DOHH2 (cell line): ENCODE measurements around the gene IGFL4.

Source experiments
- EZH2phosphoT487 ChIP-seq: fragments of 200-600 bp; sonication (generic); IDR thresholded peaks from 2 replicates; pipeline ENCODE4 v1.6.1; 2017; ENCODE audit warnings: borderline replicate concordance, mild to moderate bottlenecking, antibody characterized with exemption, low read length, moderate library complexity, mixed read lengths
- TF ChIP-seq, protein P1 (sequence below): fragments of 200-600 bp; sonication (generic); IDR thresholded peaks from one replicate; pipeline ENCODE4 v1.5.1; 2014; ENCODE audit warnings: antibody characterized with exemption, mild to moderate bottlenecking, low read depth, low read length; ENCODE audit not compliant: poor library complexity, severe bottlenecking

DNA sequence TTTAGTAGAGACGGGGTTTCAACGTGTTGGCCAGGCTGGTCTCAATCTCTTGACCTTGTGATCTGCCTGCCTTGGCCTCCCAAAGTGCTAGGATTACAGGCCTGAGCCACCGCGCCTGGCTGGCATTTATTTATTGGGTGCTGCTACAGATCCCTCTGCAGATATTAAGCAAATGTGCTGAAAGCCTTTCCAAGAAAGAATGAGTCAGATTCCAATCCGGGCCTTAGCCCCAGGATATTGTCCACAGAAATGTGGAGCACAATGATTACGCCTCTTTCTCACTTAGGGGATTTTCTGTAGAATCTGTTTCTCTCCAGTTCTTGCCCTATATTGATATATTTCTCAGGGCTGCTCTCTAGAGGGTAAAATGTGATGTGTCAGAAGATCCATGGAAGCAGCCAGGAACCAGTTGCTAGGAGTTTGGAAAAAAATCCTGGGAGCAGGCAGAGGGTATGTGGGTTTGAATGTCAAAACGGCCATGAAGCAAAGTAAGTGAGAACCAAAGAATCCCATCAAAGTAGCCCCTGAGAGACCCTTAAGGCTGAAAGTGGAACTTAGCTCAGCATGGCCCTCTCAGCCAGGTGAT, 24.8 kb upstream of the IGFL4 start:
- no peak for TF ChIP-seq EZH2phosphoT487
- TF ChIP-seq, protein P1, sequence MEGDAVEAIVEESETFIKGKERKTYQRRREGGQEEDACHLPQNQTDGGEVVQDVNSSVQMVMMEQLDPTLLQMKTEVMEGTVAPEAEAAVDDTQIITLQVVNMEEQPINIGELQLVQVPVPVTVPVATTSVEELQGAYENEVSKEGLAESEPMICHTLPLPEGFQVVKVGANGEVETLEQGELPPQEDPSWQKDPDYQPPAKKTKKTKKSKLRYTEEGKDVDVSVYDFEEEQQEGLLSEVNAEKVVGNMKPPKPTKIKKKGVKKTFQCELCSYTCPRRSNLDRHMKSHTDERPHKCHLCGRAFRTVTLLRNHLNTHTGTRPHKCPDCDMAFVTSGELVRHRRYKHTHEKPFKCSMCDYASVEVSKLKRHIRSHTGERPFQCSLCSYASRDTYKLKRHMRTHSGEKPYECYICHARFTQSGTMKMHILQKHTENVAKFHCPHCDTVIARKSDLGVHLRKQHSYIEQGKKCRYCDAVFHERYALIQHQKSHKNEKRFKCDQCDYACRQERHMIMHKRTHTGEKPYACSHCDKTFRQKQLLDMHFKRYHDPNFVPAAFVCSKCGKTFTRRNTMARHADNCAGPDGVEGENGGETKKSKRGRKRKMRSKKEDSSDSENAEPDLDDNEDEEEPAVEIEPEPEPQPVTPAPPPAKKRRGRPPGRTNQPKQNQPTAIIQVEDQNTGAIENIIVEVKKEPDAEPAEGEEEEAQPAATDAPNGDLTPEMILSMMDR: no peak
